GM10248 (cell line): ENCODE measurements around the gene MAN1B1.

ENCODE experiments used
- CTCF ChIA-PET: fragments of 300-600 bp; sonication (Branson Sonifier 250); formaldehyde crosslinking; extraction: SDS; loops from one replicate; lab custom pipeline; 2021; ENCODE audit warnings: antibody characterized with exemption; lab: Yijun Ruan, JAX
- POLR2A ChIA-PET: fragments of 350-650 bp; sonication (Branson Sonifier 250); formaldehyde crosslinking; extraction: SDS; loops from one replicate; lab custom pipeline; 2020; ENCODE audit warnings: antibody characterized with exemption; lab: Yijun Ruan, JAX
- DNase-seq: peaks from one replicate; pipeline ENCODE4 v3.0.0; 2012; ENCODE audit errors: extremely low spot score
- CTCF ChIP-seq: IDR thresholded peaks from 2 replicates; pipeline ENCODE4 v1.5.1; 2012; ENCODE audit warnings: mild to moderate bottlenecking, low read depth; ENCODE audit errors: extremely low read depth, missing control alignments, control extremely low read depth

MAN1B1 gene

DNA sequence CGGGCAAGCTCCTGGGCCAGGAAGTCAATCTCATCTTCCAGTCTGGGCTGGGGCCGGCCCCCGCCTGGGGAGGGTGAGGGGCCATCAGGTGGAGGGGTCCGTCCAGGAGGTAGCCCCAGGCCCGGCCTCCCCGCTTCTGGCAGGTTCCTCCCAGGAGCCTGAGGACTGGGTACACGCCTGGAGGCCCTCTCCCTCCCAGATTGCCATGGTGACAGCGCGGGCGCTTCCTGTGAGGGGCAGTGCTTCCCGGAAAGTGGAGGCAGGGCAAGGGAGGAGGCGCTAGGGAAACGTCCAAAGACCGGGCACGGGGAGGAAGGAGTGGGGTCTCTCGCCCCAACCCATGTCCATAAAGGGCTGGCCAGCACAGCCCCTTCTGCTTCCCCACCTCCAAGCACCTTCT is 45.7 kb upstream of the MAN1B1 start:
- no peak for TF ChIP-seq CTCF
- POLR2A ChIA-PET: no interaction called here
- DNase-seq: no peak
- CTCF ChIA-PET: no interaction called here

GRCh38 chr9:137042751-137043727 is 43.7 kb upstream of the MAN1B1 start:
- CTCF ChIA-PET: interaction anchor here (1.2 to 2.5 kb wide), 4 partner anchors 7 to 21 kb away, joined by 3 to 18 read pairs (median 6); no protein-coding TSS in a partner anchor
- no peak for DNase-seq
- POLR2A ChIA-PET: no interaction called here
- no peak for TF ChIP-seq CTCF

DNA sequence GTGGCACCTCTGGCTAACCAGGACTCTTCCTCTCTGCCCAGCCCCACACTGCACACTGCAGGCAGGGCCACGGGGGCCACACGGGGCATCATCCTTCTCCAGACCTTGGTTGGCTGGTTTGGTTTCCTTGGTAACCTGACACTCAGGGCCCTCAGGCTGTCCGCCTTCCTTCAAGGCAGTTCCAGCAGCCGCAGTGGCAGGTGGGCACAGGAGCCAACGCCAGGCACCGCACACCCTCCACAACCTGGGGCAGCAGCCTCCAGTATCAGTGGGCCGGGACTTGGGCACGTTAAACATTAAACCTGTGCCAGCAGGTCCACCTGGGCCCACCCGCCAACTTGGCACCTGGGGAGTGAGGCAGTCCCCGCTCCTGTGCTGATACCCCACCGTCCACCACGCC is 42.7 kb upstream of the MAN1B1 start:
- POLR2A ChIA-PET: no interaction called here
- DNase-seq: no peak
- CTCF ChIA-PET: interaction anchor here (1.2 to 2.5 kb wide), 6 partner anchors 8 to 253 kb away, joined by 3 to 18 read pairs (median 6); partner anchors contain the start of gene TMEM141
- TF ChIP-seq CTCF: no peak

- POLR2A ChIA-PET: no interaction called here
- CTCF ChIA-PET: interaction anchor here (1.0 to 2.5 kb wide), 9 partner anchors 8 to 254 kb away, joined by 3 to 18 read pairs (median 4); partner anchors contain the start of gene TMEM141
- no peak for TF ChIP-seq CTCF
Measured at GRCh38 chr9:137044502-137045177, 42.1 kb upstream of the MAN1B1 start.

DNA sequence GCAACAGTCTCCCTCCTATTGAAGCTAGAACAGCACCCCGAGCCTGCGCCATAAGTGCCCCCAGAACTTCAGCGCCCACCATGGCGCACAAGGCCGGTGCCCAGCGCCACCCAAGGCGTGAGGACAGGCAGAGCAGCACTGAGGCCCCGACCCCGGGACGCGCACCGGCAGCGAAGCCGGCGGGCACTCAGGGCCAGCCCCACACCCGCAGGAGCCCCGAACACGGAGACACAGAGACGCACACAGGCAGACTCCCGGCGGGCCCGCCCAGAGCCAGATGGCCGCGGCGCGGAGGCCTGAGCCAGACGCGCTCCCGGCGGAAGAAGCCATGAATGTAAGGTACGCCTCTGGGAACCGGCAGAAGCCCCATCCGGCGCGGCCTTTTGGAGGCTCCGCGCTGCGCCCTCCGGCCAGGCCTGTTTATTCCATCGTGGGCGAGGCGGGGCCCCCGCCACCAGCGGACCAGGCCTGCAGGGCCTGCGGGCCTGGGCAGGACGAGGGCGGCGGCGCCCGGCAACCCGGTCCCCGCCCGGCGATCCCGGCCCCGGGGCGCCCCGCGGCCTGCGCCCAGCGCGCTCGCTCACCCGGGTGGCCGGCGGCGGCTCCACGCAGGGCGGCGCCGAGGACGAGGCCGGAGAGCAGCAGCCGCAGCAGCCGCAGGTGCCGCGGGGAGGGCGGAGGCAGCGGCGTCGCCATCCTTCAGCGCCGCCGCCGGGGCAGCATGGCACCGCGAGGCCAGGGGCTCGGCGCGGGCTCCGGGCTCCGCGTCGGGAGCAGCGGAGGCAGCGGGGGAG is 41.3 kb upstream of the MAN1B1 start:
- CTCF ChIA-PET: interaction anchor here (1.0 to 6.1 kb wide), 10 partner anchors 9 to 260 kb away, joined by 3 to 115 read pairs (median 7); partner anchors contain the start of genes SAPCD2 and TMEM141
- no peak for TF ChIP-seq CTCF
- no peak for DNase-seq
- POLR2A ChIA-PET: no interaction called here

More at GRCh38 chr9:137044502-137045177, 42.1 kb upstream of the MAN1B1 start:
- DNase-seq: no peak
